Psoas muscle (tissue), 8 donors: ENCODE data around the gene CHCHD1. TPM values are rescaled to one million over a fixed set of nuclear protein-coding genes. Genes with fewer than 3 reads are reported as not detected.

Experiments used
- ATAC-seq, 4 donors: fragments of 200-7000 bp; cut with Tn5 transposase; one replicate each; pipeline ENCODE4 v1.9.1; 2020; ENCODE audit warnings: moderate library complexity in 3 of 4, mild to moderate bottlenecking in 2 of 4
- DNase-seq, 2 donors: peaks; one replicate each; pipeline ENCODE4 v3.0.0-alpha.2; 2020
- H3K27ac ChIP-seq: fragments of 200-600 bp; one replicate; pipeline ENCODE4 v1.8.0; 2022
- H3K27me3 ChIP-seq, 3 donors: fragments of 200-600 bp in 1 of 3; one replicate each; pipeline versions ENCODE4 v1.6.1 to v1.8.0; 2013 to 2022; ENCODE audit warnings: low read length in 2 of 3, mild to moderate bottlenecking in 2 of 3, moderate library complexity in 1 of 3; ENCODE audit not compliant: insufficient read depth in 3 of 3
- H3K36me3 ChIP-seq, 2 donors: fragments of 200-600 bp in 1 of 2; one replicate each; pipeline versions ENCODE4 v1.6.1 to v1.8.0; 2013 to 2022; ENCODE audit warnings: low read depth in 1 of 2, mild to moderate bottlenecking in 1 of 2, moderate library complexity in 1 of 2; ENCODE audit not compliant: insufficient read depth in 1 of 2
- H3K4me1 ChIP-seq: fragments of 200-600 bp; one replicate; pipeline ENCODE4 v1.8.0; 2022
- H3K4me3 ChIP-seq: fragments of 200-600 bp; one replicate; pipeline ENCODE4 v1.8.0; 2022; ENCODE audit warnings: mild to moderate bottlenecking
- H3K9me3 ChIP-seq: fragments of 200-600 bp; one replicate; pipeline ENCODE4 v1.8.0; 2022
- WGBS, 3 donors: extraction: QIAGEN DNeasy Blood & Tissue Kit; methylation state at CpG; one replicate each; pipeline versions ENCODE4 v1.1.6 to v1.1.7; 2013; 5-methylcytosine and 5-hydroxymethylcytosine counted together
- intact Hi-C, 2 donors: fragments of 100-400 bp; cut with DNase I; formaldehyde crosslinking; loops; one replicate each; pipeline versions ENCODE4 v1.11.0 to v1.14.2; 2022
- polyA plus RNA-seq, 3 donors: library from polyadenylated mRNA; stranded (reverse); fragments of 200-250 nt; gene quantifications; one replicate each; pipeline ENCODE4 v1.2.3, GENCODE V29; 2013
- total RNA-seq, 4 donors: library from RNA; stranded (reverse); fragmentation: NEBNext Ultra II Directional in 2 of 4; extraction: Animal tissue kit (Norgen Biotek cat#: 25700) in 2 of 4; gene quantifications; one replicate each; pipeline versions ENCODE4 v1.2.1 to v1.2.4, GENCODE V29; 2021 to 2023
- TF ChIP-seq, protein P1 (sequence below): fragments of 200-600 bp; IDR thresholded peaks from one replicate; pipeline ENCODE4 v1.8.0; 2022; ENCODE audit warnings: antibody characterized with exemption
- donor health status: healthy with polysubstance abuse.
- donor health status: DM: no; HTN: no; CAD: no; lungs with moderate emphysema.
- donor health status: Bipolar disorder and iron deficiency.
- donor health status: healthy.
- donor health status: DM: yes; HTN: yes; CAD: no.
- donor health status: DM: no; HTN: no; CAD: no.
- donor health status: DM: no; HTN: no; CAD: no.
- donor health status: DM: yes; HTN: yes; CAD: no.

Gene CHCHD1
- total and polyA plus RNA-seq, 7 donors = 19.9 to 98.7 (median 30.9) TPM

DNA sequence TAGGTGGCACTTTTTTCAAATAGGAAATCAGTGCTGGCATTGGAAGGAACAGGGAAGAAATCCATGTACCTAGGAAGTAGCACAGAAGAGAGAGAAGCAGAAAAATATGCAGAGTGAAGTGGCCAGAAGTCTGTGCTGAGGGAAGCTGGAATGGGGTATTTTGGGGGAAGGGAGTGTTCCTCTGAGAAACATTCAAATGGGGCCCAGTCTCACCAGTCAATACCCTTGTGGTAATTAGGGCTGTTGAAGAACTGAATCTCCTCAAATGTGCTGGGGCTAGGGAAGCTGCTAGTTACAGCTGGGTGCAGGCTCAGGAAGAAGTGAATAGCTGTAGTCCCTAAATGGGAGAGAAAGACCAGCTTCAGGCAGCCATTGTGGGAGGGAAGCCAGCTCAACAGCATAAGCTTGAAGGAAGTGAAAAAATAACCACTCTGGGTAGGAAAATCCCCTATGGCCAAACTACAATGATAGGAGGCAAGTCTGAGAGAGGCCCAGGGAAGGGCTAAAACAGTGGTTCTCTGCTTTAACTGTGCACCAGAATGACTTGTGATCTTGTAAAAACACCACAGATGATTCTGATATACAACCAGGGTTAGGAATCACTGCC is 21.9 kb downstream of the CHCHD1 start:
- Histone ChIP-seq H3K9me3 (no peaks in the 10 kb centered on the region), H3K4me3 (no peak overlapping the region), H3K4me1 (no peaks in the 10 kb centered on the region), H3K27ac (no peak overlapping the region), H3K36me3 (peaks cover 17 to 100% of the 10 kb centered on the region in 2 donors), H3K27me3 (no peaks in the 10 kb centered on the region)
- intact Hi-C loops = loop anchor here in 1 of 2 donors (2.0 kb wide), 1 partner anchor 15 kb away; no protein-coding TSS in a partner anchor
- ATAC-seq = no peak
- DNase-seq = peak in 1 of 2 donors; percentile 3
- TF ChIP-seq, protein P1, sequence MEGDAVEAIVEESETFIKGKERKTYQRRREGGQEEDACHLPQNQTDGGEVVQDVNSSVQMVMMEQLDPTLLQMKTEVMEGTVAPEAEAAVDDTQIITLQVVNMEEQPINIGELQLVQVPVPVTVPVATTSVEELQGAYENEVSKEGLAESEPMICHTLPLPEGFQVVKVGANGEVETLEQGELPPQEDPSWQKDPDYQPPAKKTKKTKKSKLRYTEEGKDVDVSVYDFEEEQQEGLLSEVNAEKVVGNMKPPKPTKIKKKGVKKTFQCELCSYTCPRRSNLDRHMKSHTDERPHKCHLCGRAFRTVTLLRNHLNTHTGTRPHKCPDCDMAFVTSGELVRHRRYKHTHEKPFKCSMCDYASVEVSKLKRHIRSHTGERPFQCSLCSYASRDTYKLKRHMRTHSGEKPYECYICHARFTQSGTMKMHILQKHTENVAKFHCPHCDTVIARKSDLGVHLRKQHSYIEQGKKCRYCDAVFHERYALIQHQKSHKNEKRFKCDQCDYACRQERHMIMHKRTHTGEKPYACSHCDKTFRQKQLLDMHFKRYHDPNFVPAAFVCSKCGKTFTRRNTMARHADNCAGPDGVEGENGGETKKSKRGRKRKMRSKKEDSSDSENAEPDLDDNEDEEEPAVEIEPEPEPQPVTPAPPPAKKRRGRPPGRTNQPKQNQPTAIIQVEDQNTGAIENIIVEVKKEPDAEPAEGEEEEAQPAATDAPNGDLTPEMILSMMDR = no peak

DNA sequence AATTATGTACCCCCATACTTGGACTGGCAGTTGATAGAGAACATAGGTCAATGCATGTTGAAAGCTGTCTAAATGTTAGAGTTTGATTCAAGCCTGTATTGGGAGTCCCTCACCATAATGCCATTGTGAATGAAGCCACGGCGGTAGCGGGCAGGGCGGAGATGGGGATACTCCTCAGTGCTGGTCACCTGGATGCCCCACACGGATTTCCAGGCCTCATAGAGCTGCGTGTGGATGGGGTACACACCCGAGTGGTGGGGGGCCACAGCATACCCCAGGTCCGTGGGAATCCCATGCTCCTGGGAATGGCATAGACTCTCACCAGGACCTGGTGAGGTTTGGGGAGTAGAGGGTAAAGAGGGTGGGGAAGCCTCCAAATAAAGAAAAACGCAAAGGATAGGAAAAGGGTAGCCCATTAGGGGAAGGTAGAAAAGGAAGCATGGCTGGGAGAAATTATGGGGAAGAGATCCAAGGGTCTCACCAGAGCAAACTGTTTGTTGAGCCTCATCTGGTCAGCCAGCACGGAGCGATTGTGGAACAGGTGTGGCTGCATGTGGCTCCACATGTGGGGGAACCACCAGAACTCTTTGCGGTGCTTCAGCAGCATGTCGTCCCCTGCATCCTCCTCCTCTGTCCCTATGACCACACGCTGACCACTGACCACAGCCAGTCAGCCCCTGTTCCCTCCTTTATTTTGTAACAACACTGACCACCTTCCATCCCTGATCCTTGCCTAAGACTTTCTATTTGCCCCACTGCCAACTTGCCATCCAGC is 24.5 kb downstream of the CHCHD1 start:
- Histone ChIP-seq H3K36me3 (peaks cover 15 to 87% of the 10 kb centered on the region in 2 donors), H3K4me3 (no peak overlapping the region), H3K27me3 (no peaks in the 10 kb centered on the region), H3K27ac (no peak overlapping the region), H3K9me3 (no peaks in the 10 kb centered on the region), H3K4me1 (peaks cover 16% of the 10 kb centered on the region)
- DNase-seq = peak in 1 of 2 donors; percentile 25
- TF ChIP-seq, protein P1 = no peak
- intact Hi-C loops = loop anchor here in 1 of 2 donors (2.0 kb wide), 1 partner anchor 14 kb away; no protein-coding TSS in a partner anchor
- no peak for ATAC-seq
- WGBS, 3 donors = 88 to 93% (median 90%) methylated on average over 14 of the region's 14 CpGs

DNA sequence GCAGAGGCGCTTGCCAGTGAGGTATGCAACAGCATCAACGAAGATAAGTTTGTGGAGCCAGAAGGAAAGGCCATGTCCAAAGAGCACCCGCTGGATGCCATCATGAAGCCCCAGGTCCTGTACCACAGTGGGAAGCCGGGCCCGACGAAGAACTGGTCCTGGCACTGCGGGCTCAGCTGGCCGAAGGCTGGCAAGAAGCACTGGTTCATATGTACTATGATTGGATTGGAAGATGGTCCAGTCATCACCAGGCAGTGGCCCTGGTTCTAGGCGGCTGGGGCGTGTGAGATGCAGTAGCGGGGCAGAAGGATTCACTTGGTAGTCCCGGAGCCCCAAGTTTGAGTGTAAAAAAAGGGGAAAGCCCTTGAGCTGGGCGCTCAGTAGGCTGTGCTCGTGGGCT is 25.6 kb downstream of the CHCHD1 start:
- Histone ChIP-seq H3K27ac (no peak overlapping the region), H3K4me3 (no peak overlapping the region), H3K4me1 (peaks cover 17% of the 10 kb centered on the region), H3K36me3 (peaks cover 11 to 77% of the 10 kb centered on the region in 2 donors), H3K9me3 (no peaks in the 10 kb centered on the region), H3K27me3 (no peaks in the 10 kb centered on the region)
- WGBS, 3 donors = 95 to 98% (median 96%) methylated on average over 14 of the region's 14 CpGs
- ATAC-seq (no peak), DNase-seq (peak in 1 of 2 donors; percentile 37)
- intact Hi-C loops = loop anchor here in 1 of 2 donors (2.0 kb wide), 1 partner anchor 15 kb away; no protein-coding TSS in a partner anchor
- TF ChIP-seq, protein P1 = no peak

DNA sequence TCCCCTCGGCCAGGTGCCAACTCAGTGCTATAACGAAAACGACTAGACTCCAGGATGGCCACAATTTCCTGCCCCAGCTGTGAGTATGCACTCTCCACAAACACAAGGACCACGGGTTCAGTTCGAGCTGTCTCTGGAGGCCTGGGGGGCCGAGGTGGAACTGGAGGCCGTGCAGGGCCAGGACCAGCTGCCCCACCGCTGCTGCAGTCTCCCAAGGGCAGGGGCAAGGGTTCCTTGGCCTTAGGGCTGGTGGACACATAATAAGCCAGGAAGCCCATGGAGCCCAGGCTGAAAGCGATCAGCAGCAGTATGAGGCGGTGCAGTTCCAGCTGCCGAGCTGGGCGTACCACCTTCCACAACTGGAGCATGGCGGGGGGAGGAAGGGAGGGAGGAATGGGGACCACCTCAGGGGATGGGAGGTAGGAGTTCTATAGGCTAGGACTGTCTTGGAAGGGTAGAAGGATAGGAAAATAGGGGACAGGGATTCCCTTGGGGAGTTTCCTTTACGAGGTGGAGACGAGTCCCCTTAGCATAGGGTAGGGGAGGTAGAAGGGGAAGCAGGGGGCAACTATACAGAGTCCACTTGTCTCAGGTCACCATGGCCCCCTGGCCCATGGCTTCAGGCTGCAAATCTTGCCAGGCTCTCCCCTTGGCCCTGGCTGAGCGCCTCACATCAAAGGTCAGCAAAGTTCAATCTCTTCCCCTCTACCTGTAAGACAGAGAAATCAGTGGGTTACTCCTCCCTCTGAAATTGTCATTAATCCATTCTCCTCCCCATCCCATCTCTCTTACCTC is 26.4 kb downstream of the CHCHD1 start:
- Histone ChIP-seq H3K9me3 (no peaks in the 10 kb centered on the region), H3K27me3 (no peaks in the 10 kb centered on the region), H3K4me3 (no peak overlapping the region), H3K4me1 (peaks cover 19% of the 10 kb centered on the region), H3K27ac (no peak overlapping the region), H3K36me3 (peaks cover 7 to 77% of the 10 kb centered on the region in 2 donors)
- TF ChIP-seq, protein P1 = no peak
- ATAC-seq = no peak
- WGBS, 3 donors = 85 to 90% (median 88%) methylated on average over 16 of the region's 16 CpGs
- intact Hi-C loops = no loop called here
- DNase-seq = peak in 1 of 2 donors; percentile 51
